ENCODE data around the gene CDK5RAP2. TPM values are rescaled to one million over a fixed set of nuclear protein-coding genes. Genes with fewer than 3 reads are reported as not detected.

CDK5RAP2 gene
- polyA plus RNA-seq, 1 donor (not counting 4 experiments of a cell fraction or from before 2014, with no cell fraction given) = 22.4 TPM

DNA sequence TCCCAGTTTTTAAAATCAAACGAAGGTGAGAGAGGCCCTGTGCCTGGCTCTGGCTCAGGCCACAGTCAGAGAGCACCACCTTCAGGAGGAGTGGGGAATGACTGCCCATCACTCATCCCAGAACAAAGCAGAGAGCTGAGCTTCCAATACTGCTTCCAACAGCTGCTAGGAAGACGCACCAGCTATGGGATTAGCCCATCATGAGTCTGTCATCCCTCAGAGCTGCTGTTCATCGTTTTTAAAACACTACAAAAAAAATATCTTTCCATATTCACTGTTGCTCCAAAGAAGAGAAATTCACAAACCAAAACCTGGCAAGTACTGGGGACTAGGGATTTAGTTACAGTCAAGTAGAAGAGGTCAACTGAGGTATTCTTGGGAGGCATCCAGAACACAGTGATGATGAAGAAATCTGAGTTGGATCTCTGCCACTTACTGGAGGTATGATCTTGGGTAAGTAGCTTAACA lies 102.4 kb downstream of the CDK5RAP2 start:
- no peak for TF ChIP-seq EZH2 (IDR thresholded peaks at IDR 0.05; ENCODE audit: low read length)
- TF ChIP-seq, protein P1, sequence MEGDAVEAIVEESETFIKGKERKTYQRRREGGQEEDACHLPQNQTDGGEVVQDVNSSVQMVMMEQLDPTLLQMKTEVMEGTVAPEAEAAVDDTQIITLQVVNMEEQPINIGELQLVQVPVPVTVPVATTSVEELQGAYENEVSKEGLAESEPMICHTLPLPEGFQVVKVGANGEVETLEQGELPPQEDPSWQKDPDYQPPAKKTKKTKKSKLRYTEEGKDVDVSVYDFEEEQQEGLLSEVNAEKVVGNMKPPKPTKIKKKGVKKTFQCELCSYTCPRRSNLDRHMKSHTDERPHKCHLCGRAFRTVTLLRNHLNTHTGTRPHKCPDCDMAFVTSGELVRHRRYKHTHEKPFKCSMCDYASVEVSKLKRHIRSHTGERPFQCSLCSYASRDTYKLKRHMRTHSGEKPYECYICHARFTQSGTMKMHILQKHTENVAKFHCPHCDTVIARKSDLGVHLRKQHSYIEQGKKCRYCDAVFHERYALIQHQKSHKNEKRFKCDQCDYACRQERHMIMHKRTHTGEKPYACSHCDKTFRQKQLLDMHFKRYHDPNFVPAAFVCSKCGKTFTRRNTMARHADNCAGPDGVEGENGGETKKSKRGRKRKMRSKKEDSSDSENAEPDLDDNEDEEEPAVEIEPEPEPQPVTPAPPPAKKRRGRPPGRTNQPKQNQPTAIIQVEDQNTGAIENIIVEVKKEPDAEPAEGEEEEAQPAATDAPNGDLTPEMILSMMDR (optimal IDR thresholded peaks at IDR 0.05 in 1 of 3, IDR thresholded peaks at IDR 0.05 in 1 of 3, conservative IDR thresholded peaks at IDR 0.05 in 1 of 3; ENCODE audit: extremely low read depth in 1 of 3, insufficient read depth in 2 of 3, low read length in 3 of 3) = peak; percentile 85 to 91 (median 90)
- Histone ChIP-seq H3K4me3 (ENCODE audit: control insufficient read depth in 2 of 3, extremely low read depth in 1 of 3, insufficient read depth in 2 of 3, low read depth in 1 of 3, low read length in 3 of 3) (no peak overlapping the region), H3K9ac (ENCODE audit: control insufficient read depth, extremely low read depth, insufficient read depth, low read length) (no peak overlapping the region), H3K27me3 (ENCODE audit: control insufficient read depth, extremely low read depth, insufficient read depth, low read length) (no peaks in the 10 kb centered on the region), H3K9me3 (ENCODE audit: control insufficient read depth, low read depth, low read length) (no peaks in the 10 kb centered on the region), H3K36me3 (ENCODE audit: control insufficient read depth in 2 of 2, extremely low read depth in 1 of 2, insufficient read depth in 2 of 2, low read length in 2 of 2) (peaks cover 16 to 26% of the 10 kb centered on the region in 2 experiments), H3K27ac (ENCODE audit: control insufficient read depth, insufficient read depth, low read length) (no peak overlapping the region), H3K4me1 (ENCODE audit: control insufficient read depth, extremely low read depth, insufficient read depth, low read length) (peaks cover 6% of the 10 kb centered on the region), H3K9me1 (ENCODE audit: control insufficient read depth, extremely low read depth, insufficient read depth, low read length) (peaks cover 2% of the 10 kb centered on the region), H4K20me1 (ENCODE audit: control insufficient read depth, extremely low read depth, insufficient read depth, low read length) (no peaks in the 10 kb centered on the region), H3K79me2 (ENCODE audit: control insufficient read depth, insufficient read depth, low read length) (no peaks in the 10 kb centered on the region), H3K4me2 (ENCODE audit: control insufficient read depth, extremely low read depth, insufficient read depth, low read depth, low read length) (no peak overlapping the region), H2AFZ (ENCODE audit: control insufficient read depth, low read length) (no peak overlapping the region)
- dilution Hi-C loops (cut with MboI; ENCODE audit: extremely low pct_ligation_motif_present, low sequenced_read_pairs) = no loop called here
- DNase-seq (ENCODE audit: low read depth, low spot score) (no peak), FAIRE-seq (peak; percentile 13)

DNA sequence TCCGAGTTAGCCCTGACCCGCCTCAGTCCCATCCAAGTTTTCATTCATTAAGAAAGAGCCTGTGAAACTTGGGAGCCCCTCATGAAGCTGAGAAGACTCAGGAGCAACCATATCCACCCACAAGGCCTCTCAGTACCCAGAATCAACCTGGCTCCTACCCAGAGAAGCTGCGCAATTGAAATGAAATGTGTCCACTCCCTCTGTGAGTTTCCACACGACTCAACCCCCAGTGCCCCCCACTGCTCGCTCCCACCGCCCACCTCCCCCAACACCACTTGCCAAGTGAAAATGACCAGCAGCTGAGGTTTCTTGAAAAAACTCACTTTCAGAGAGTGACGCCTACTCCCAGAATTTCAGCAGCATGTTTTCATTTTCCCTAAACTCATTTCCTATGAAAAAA lies 104.6 kb downstream of the CDK5RAP2 start:
- dilution Hi-C loops (cut with MboI; ENCODE audit: extremely low pct_ligation_motif_present, low sequenced_read_pairs) = no loop called here
- Histone ChIP-seq H3K4me1 (ENCODE audit: control insufficient read depth, extremely low read depth, insufficient read depth, low read length) (peaks cover 3% of the 10 kb centered on the region), H2AFZ (ENCODE audit: control insufficient read depth, low read length) (no peak overlapping the region), H3K4me3 (ENCODE audit: control insufficient read depth in 2 of 3, extremely low read depth in 1 of 3, insufficient read depth in 2 of 3, low read depth in 1 of 3, low read length in 3 of 3) (no peak overlapping the region), H3K4me2 (ENCODE audit: control insufficient read depth, extremely low read depth, insufficient read depth, low read depth, low read length) (no peak overlapping the region), H3K36me3 (ENCODE audit: control insufficient read depth in 2 of 2, extremely low read depth in 1 of 2, insufficient read depth in 2 of 2, low read length in 2 of 2) (peaks cover 20 to 22% of the 10 kb centered on the region in 2 experiments), H3K9me1 (ENCODE audit: control insufficient read depth, extremely low read depth, insufficient read depth, low read length) (peaks cover 2% of the 10 kb centered on the region), H3K27me3 (ENCODE audit: control insufficient read depth, extremely low read depth, insufficient read depth, low read length) (no peaks in the 10 kb centered on the region), H3K79me2 (ENCODE audit: control insufficient read depth, insufficient read depth, low read length) (no peaks in the 10 kb centered on the region), H3K9ac (ENCODE audit: control insufficient read depth, extremely low read depth, insufficient read depth, low read length) (no peak overlapping the region), H4K20me1 (ENCODE audit: control insufficient read depth, extremely low read depth, insufficient read depth, low read length) (no peaks in the 10 kb centered on the region), H3K27ac (ENCODE audit: control insufficient read depth, insufficient read depth, low read length) (no peak overlapping the region), H3K9me3 (ENCODE audit: control insufficient read depth, low read depth, low read length) (no peaks in the 10 kb centered on the region)
- DNase-seq (ENCODE audit: low read depth, low spot score) (no peak), FAIRE-seq (no peak)
- TF ChIP-seq, protein P1 (optimal IDR thresholded peaks at IDR 0.05 in 1 of 3, IDR thresholded peaks at IDR 0.05 in 1 of 3, conservative IDR thresholded peaks at IDR 0.05 in 1 of 3; ENCODE audit: extremely low read depth in 1 of 3, insufficient read depth in 2 of 3, low read length in 3 of 3) = no peak
- no peak for TF ChIP-seq EZH2 (IDR thresholded peaks at IDR 0.05; ENCODE audit: low read length)
